OCI-LY3 (cell line): ENCODE data around the gene BMERB1.

Experiments
- EZH2phosphoT487 ChIP-seq: fragments of 200-600 bp; shearing (Covaris generic); IDR thresholded peaks from 2 replicates; pipeline ENCODE4 v1.6.1; 2018; ENCODE audit warnings: antibody characterized with exemption, mixed run types, low read depth
- TF ChIP-seq, protein P1 (sequence below): fragments of 200-600, 300-600 bp; sonication (generic); IDR thresholded peaks from 2 replicates; pipeline ENCODE4 v1.5.1; 2014; ENCODE audit warnings: antibody characterized with exemption, low read length, low read depth

DNA sequence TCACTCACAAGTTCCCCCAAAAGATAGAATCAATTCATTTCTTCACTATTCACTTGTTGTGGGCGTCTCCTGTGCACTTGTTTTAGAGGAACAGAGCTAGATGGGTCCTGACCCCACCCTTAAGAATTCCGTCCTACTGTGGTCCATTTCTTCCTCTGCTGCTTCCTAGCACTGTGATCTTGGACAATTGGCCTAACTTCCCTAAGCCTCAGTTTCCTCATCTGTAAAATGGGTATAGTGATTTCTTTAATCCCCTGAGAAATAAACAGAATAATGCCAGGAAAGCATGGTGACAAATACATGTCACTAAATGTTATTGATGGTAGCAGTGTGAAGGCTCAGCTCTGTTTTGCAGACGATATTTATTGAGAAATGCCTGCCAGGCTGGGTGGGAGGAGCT is 9.9 kb downstream of the BMERB1 start:
- TF ChIP-seq, protein P1, sequence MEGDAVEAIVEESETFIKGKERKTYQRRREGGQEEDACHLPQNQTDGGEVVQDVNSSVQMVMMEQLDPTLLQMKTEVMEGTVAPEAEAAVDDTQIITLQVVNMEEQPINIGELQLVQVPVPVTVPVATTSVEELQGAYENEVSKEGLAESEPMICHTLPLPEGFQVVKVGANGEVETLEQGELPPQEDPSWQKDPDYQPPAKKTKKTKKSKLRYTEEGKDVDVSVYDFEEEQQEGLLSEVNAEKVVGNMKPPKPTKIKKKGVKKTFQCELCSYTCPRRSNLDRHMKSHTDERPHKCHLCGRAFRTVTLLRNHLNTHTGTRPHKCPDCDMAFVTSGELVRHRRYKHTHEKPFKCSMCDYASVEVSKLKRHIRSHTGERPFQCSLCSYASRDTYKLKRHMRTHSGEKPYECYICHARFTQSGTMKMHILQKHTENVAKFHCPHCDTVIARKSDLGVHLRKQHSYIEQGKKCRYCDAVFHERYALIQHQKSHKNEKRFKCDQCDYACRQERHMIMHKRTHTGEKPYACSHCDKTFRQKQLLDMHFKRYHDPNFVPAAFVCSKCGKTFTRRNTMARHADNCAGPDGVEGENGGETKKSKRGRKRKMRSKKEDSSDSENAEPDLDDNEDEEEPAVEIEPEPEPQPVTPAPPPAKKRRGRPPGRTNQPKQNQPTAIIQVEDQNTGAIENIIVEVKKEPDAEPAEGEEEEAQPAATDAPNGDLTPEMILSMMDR = no peak
- TF ChIP-seq EZH2phosphoT487 = no peak
